Osteocyte (in vitro differentiated cells): ENCODE measurements around the gene RAB29. TPM values are rescaled to one million over a fixed set of nuclear protein-coding genes. Genes with fewer than 3 reads are reported as not detected.

Experiments used
- DNase-seq: peaks from one replicate; pipeline ENCODE4 v3.0.0; 2021; ENCODE audit warnings: mixed read lengths; ENCODE audit not compliant: unreplicated experiment; ENCODE audit errors: extremely low spot score
- H3K27ac Mint-ChIP-seq: one replicate; pipeline ENCODE4 v1.8.0; 2021; ENCODE audit warnings: mild to moderate bottlenecking, mixed read lengths; ENCODE audit not compliant: unreplicated experiment
- H3K27me3 Mint-ChIP-seq: one replicate; pipeline ENCODE4 v1.8.0; 2021; ENCODE audit warnings: mixed read lengths; ENCODE audit not compliant: unreplicated experiment
- H3K36me3 Mint-ChIP-seq: one replicate; pipeline ENCODE4 v1.8.0; 2021; ENCODE audit warnings: mixed read lengths; ENCODE audit not compliant: unreplicated experiment
- H3K4me1 Mint-ChIP-seq: one replicate; pipeline ENCODE4 v1.8.0; 2021; ENCODE audit warnings: mixed read lengths; ENCODE audit not compliant: unreplicated experiment
- H3K4me3 Mint-ChIP-seq: one replicate; pipeline ENCODE4 v1.8.0; 2021; ENCODE audit warnings: mild to moderate bottlenecking, moderate library complexity, mixed read lengths; ENCODE audit not compliant: unreplicated experiment
- H3K9me3 Mint-ChIP-seq: one replicate; pipeline ENCODE4 v1.8.0; 2021; ENCODE audit warnings: mixed read lengths; ENCODE audit not compliant: unreplicated experiment
- CTCF ChIP-seq: fragments of 200-600 bp; sonication (generic); IDR thresholded peaks from 2 replicates; pipeline ENCODE4 v1.5.0; 2021; ENCODE audit warnings: antibody characterized with exemption, mild to moderate bottlenecking, moderate library complexity
- total RNA-seq: library from RNA; stranded (reverse); gene quantifications from 2 replicates; pipeline ENCODE4 v1.2.1, GENCODE V29; 2021

Gene RAB29
- total RNA-seq, 1 donor from 2014 or later, result 32.0 TPM

- no peak for DNase-seq
- Mint-ChIP-seq H3K4me1 (peaks cover 18% of the 10 kb centered on the region), H3K36me3 (no peaks in the 10 kb centered on the region), H3K27me3 (no peaks in the 10 kb centered on the region), H3K27ac (no peak overlapping the region), H3K9me3 (no peaks in the 10 kb centered on the region), H3K4me3 (no peak overlapping the region)
- no peak for TF ChIP-seq CTCF
These were observed 42.1 kb upstream of the RAB29 start for GRCh38 chr1:205817364-205817763.

- Mint-ChIP-seq H3K27ac (peak overlapping the region; percentile 75), H3K4me1 (peaks cover 43% of the 10 kb centered on the region), H3K4me3 (peak overlapping the region; percentile 86), H3K27me3 (no peaks in the 10 kb centered on the region), H3K36me3 (peaks cover 13% of the 10 kb centered on the region), H3K9me3 (no peaks in the 10 kb centered on the region)
- no peak for DNase-seq
- no peak for TF ChIP-seq CTCF
These were observed 38.4 kb upstream of the RAB29 start for GRCh38 chr1:205813755-205814058.

GRCh38 chr1:205812878-205813754, 37.8 kb upstream of the RAB29 start, which contains the start of gene SLC41A1:
TSS of gene SLC41A1 (minus strand) at chr1:205813198. CDS start at chr1:205810441, 2,757 bp downstream.
- Mint-ChIP-seq H3K4me1 (peaks cover 46% of the 10 kb centered on the region), H3K27me3 (no peaks in the 10 kb centered on the region), H3K9me3 (no peaks in the 10 kb centered on the region), H3K4me3 (peak within 1 kb of the TSS; percentile 88), H3K36me3 (peaks cover 17% of the 10 kb centered on the region), H3K27ac (peak within 1 kb of the TSS; percentile 88)
- DNase-seq, result peak; percentile 96
- TF ChIP-seq CTCF, result no peak

- Mint-ChIP-seq H3K27me3 (no peaks in the 10 kb centered on the region), H3K9me3 (no peaks in the 10 kb centered on the region), H3K27ac (peak overlapping the region; percentile 88), H3K4me1 (peaks cover 46% of the 10 kb centered on the region), H3K4me3 (peak overlapping the region; percentile 88), H3K36me3 (peaks cover 18% of the 10 kb centered on the region)
- no peak for TF ChIP-seq CTCF
- no peak for DNase-seq
These were observed 37.1 kb upstream of the RAB29 start for GRCh38 chr1:205812271-205812877.

GRCh38 chr1:205811660-205812059, 36.4 kb upstream of the RAB29 start:
- Mint-ChIP-seq H3K9me3 (no peaks in the 10 kb centered on the region), H3K4me3 (peak overlapping the region; percentile 88), H3K27ac (peak overlapping the region; percentile 88), H3K36me3 (peaks cover 18% of the 10 kb centered on the region), H3K4me1 (peaks cover 46% of the 10 kb centered on the region), H3K27me3 (no peaks in the 10 kb centered on the region)
- TF ChIP-seq CTCF, result no peak
- DNase-seq, result no peak
